ENCODE results near the gene DPPA3. TPM values are rescaled to one million over a fixed set of nuclear protein-coding genes. Genes with fewer than 3 reads are reported as not detected.
A peak's percentile ranks its signal among the peaks of the same experiment; 100 is the strongest.
"Not testable (repeated sequence)": the region's sequence is repeated elsewhere in the genome, so short reads cannot be mapped to it uniquely, and the experiment has no call there.

The DPPA3 gene
- total RNA-seq, 1 donor from 2014 or later, result not detected

- ATAC-seq, result no peak
Measured at GRCh38 chr12:7731486-7731885, 20.3 kb downstream of the DPPA3 start.

DNA sequence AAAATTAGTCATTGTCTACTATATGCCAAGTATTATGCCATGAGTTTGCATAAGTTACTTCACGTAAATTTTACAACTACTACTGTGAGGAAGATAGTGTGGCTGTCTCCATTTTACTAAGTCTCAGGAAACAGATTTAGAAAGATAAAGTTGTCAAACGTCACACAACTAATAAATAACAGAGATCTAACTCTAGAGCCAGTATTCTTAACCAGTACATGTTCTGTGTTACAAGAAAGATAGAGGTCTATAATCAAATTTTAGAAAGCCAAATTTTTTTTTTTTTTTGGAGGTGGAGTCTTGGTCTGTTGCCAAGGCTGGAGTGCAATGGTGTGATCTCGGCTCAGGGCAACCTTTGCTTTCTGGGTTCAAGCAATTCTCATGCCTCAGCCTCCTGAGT is 21.8 kb downstream of the DPPA3 start:
- no peak for ATAC-seq

GRCh38 chr12:7747246-7747645 is 36.0 kb downstream of the DPPA3 start, which contains the start of gene CLEC4C:
CLEC4C (minus strand) TSS chr12:7747375; CDS start chr12:7747348, 27 bp downstream.
- no peak for ATAC-seq

DNA sequence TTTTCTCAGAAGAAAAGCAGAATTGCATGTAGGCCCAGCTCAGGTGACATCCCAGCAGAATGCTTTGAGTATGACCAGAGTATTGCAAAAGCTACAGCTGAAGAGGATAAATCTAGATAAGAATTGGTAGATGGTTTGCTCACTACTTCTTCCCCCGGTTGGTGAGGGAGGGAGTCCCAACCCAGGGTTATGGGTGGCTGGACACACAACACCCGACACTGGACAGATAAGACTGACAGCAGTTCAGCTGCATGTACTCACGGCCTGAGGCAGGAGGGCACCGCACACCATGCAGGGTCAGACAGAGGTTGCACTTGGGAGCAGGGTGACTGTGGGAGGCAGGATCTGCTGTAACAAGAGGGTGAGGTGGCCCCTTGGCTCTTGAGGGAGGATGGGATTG is 37.6 kb downstream of the DPPA3 start:
- no peak for ATAC-seq

DNA sequence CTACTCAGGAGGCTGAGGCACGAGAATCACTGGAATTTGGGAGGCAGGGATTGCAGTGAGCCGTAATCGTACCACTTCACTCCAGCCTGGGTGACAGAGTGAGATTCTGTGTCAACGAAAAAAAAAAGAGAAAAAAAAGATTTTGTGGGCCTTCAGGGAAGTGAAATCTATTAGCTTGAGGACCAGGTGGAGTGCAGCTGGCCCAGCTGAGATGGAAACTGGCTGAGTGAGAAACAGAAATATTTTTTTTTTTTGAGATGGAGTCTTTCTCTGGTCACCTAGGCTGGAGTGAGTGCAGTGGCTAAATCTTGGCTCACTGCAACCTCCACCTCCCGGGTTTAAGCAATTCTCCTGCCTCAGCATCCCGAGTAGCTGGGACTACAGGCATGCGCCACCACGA is 38.2 kb downstream of the DPPA3 start:
- no peak for ATAC-seq

GRCh38 chr12:7750350-7750749 is 39.1 kb downstream of the DPPA3 start:
- peak; percentile 55 for ATAC-seq

DNA sequence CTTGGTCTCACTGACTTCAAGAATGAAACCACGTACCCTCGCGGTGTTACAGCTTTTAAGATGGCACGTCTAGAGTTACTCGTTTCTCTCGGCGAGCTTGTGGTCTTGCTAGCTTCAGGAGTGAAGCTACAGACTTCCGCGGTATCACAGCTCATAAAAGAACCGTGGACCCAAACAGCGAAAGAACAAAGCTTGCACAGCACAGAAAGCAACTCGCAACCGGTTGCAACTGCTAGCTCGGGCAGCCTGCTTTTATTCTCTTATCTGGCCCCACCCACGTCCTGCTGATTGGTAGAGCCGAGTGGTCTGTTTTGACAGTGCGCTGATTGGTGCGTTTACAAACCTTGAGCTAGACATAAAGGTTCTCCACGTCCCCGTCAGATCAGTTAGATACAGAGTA is 40.2 kb downstream of the DPPA3 start:
- ATAC-seq, result no peak

DNA sequence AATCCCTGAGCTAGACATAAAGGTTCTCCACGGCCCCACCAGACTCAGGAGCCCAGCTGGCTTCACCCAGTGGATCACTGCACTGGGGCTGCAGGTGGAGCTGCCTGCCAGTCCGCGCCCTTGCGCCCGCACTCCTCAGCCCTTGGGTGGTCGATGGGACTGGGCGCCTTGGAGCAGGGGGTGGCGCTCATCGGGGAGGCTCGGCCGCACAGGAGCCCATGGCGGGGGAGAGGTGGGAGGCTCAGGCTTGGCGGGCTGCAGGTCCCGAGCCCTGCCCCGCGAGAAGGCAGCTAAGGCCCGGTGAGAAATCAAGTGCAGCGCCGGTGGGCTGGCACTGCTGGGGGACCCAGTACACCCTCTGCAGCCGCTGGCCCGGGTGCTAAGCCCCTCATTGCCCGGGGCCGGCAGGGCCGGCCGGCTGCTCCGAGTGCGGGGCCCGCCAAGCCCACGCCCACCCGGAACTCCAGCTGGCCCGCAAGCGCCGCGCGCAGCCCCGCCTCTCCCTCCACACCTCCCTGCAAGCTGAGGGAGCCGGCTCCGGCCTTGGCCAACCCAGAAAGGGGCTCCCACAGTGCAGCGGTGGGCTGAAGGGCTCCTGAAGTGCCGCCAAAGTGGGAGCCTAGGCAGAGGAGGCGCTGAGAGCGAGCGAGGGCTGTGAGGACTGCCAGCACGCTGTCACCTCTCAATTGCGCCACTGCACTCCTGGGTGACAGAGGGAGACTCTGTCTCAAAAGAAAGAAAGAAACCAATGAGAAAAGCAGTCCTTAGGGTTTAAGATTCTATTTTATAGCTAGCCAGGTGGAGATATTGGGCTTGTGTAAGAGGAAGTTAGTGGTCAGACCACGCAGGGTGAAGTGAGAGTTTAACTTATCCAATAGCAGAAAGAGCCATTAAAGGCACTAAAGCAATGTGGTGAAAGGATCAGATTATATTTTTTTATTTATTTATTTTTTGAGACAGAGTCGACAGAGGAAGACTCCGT is 41.0 kb downstream of the DPPA3 start:
- not testable (repeated sequence) for ATAC-seq

- not testable (repeated sequence) for ATAC-seq
Measured at GRCh38 chr12:7755668-7756067, 44.4 kb downstream of the DPPA3 start.

DNA sequence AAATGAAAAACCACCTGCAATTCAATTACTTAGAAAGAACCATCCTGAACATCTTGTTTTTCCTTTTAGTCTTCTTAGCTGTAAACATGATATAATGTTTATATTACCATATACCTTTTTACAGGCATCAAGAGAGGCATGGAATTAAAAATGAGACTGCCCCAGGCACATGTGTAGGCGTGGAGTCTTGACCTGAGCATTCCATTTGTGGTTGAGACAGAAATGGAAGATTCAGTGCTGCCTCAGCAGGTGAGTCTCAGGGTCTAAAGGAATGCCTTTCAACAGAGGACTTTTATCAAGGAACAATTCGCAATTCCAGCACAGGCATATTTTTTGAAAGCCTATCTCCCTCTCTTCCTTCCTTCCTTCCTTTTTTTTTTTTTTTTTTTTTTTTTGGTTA is 45.8 kb downstream of the DPPA3 start:
- no peak for ATAC-seq

DNA sequence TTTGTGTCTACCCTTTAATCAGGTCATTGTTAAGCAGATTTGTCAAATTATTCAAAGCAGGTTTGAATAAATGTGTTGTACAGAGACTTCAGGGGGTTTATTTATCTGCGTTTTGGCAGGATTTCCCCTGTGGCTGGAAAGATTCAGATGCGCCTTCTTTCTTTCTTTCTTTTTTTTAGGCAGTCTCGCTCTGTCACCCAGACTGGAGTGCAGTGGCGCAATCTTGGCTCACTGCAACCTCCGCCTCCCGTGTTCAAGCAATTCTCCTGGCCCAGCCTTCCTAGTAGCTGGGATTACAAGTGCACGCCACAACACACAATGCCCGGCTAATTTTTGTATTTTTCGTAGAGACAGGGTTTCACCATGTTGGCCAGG is 47.5 kb downstream of the DPPA3 start:
- ATAC-seq, result no peak

Other genes starting within 250 kb of the DPPA3 start
- gene CD163, start 207.7 kb upstream of the DPPA3 start, total RNA-seq, result 5.8 TPM
- gene APOBEC1, start 45.5 kb upstream of the DPPA3 start, total RNA-seq, result not detected
- not detected for gene GDF3, start 15.7 kb upstream of the DPPA3 start, total RNA-seq
- not detected for gene CLEC4C, start 35.9 kb downstream of the DPPA3 start, total RNA-seq
- gene NANOGNB, start 53.8 kb downstream of the DPPA3 start, total RNA-seq, result not detected
- gene NANOG, start 78.0 kb downstream of the DPPA3 start, total RNA-seq, result 0.52 TPM
- not detected for gene SLC2A14, start 161.5 kb downstream of the DPPA3 start, total RNA-seq
- 4.9 TPM for gene SLC2A3, start 224.8 kb downstream of the DPPA3 start, total RNA-seq

Data from esophagus mucosa (tissue), 1 donor.